H1 (cell line): ENCODE results near the gene KHDRBS1. TPM values are rescaled to one million over a fixed set of nuclear protein-coding genes. Genes with fewer than 3 reads are reported as not detected.

Source experiments
- RXRA ChIP-seq: IDR thresholded peaks from 2 replicates; pipeline ENCODE4 v1.6.1; 2011; ENCODE audit warnings: low read depth, mild to moderate bottlenecking, low read length, moderate library complexity; ENCODE audit not compliant: insufficient read depth
- SP4 ChIP-seq: IDR thresholded peaks from 2 replicates; pipeline ENCODE4 v1.6.1; 2012; ENCODE audit warnings: low read length, inconsistent platforms
- TEAD4 ChIP-seq: IDR thresholded peaks from 2 replicates; pipeline ENCODE4 v1.6.1; 2012; ENCODE audit warnings: low read depth, low read length, inconsistent platforms, mixed read lengths
- polyA plus RNA-seq, 7 experiments: library from polyadenylated mRNA; depleted of rRNA in 3 of 7; stranded (reverse) in 5 of 7; unstranded in 2 of 7; fragments of >200 nt in 5 of 7; fragments of 200-250 nt in 2 of 7; gene quantifications; 1 replicate in 5 of 7; 2 replicates in 1 of 7; 4 replicates in 1 of 7; pipeline versions ENCODE4 v1.2.1 to v1.2.3, GENCODE V29; 2011 to 2013; ENCODE audit warnings: missing spikeins in 2 of 7, mixed read lengths in 2 of 7
- total RNA-seq: library from RNA; stranded (reverse); fragmentation: NEBNext Ultra II Directional; extraction: Animal tissue kit (Norgen Biotek cat#: 25700); gene quantifications from 2 replicates; pipeline ENCODE4 v1.2.1, GENCODE V29; 2021

The KHDRBS1 gene
- total and polyA plus RNA-seq, 2 of the 8 experiments (the other 6 are each of a cell fraction or from before 2014, with no cell fraction given): 53.8 to 284 TPM

- TF ChIP-seq RXRA: no peak
- no peak for TF ChIP-seq TEAD4
- no peak for TF ChIP-seq SP4
Observed at GRCh38 chr1:32052887-32053286, 39.2 kb downstream of the KHDRBS1 start (continued).
